ENCODE measurements around the gene CXCR3. TPM values are rescaled to one million over a fixed set of nuclear protein-coding genes. Genes with fewer than 3 reads are reported as not detected.
"Not testable (repeated sequence)": the region's sequence is repeated elsewhere in the genome, so short reads cannot be mapped to it uniquely, and the experiment has no call there.

The CXCR3 gene
- total RNA-seq, 1 experiment from 2014 or later = not detected

GRCh38 chrX:71578253-71579135, 39.8 kb downstream of the CXCR3 start, which contains the start of gene GCNA:
TSS of gene GCNA (plus strand) at chrX:71578437. CDS start at chrX:71580822, 2,385 bp downstream.
- in situ Hi-C loops (cut with HindIII; ENCODE audit: low pct_unique_long_range_greater_than_20kb, low sequenced_read_pairs) = no loop called here
- DNase-seq (ENCODE audit: low read depth) = no peak

- in situ Hi-C loops (cut with HindIII; ENCODE audit: low pct_unique_long_range_greater_than_20kb, low sequenced_read_pairs) = no loop called here
- no peak for DNase-seq (ENCODE audit: low read depth)
Measured at GRCh38 chrX:71577682-71578081, 40.6 kb downstream of the CXCR3 start.

GRCh38 chrX:71573590-71573989, 44.7 kb downstream of the CXCR3 start:
- in situ Hi-C loops (cut with HindIII; ENCODE audit: low pct_unique_long_range_greater_than_20kb, low sequenced_read_pairs) = no loop called here
- no peak for DNase-seq (ENCODE audit: low read depth)

- in situ Hi-C loops (cut with HindIII; ENCODE audit: low pct_unique_long_range_greater_than_20kb, low sequenced_read_pairs) = not testable (repeated sequence)
Measured at GRCh38 chrX:71571390-71571789, 46.9 kb downstream of the CXCR3 start.

More at GRCh38 chrX:71571390-71571789, 46.9 kb downstream of the CXCR3 start:
- not testable (repeated sequence) for DNase-seq (ENCODE audit: low read depth)

Other genes with a start within 250 kb of the CXCR3 start
- gene OGT, start 85.4 kb downstream of the CXCR3 start, total RNA-seq (2014; rRNA removed; shearing (Covaris generic); ENCODE audit: low replicate concordance) = 32.9 and 54.2 TPM in 2 replicates
- gene GCNA, start 40.1 kb downstream of the CXCR3 start, total RNA-seq (2014; rRNA removed; shearing (Covaris generic); ENCODE audit: low replicate concordance) = 2.3 TPM in 1 of 2 replicates, not detected in the other
- gene CXorf49, start 99.8 kb upstream of the CXCR3 start, total RNA-seq (2014; rRNA removed; shearing (Covaris generic); ENCODE audit: low replicate concordance) = not detected in 2 replicates
- gene CXorf49B, start 144.8 kb upstream of the CXCR3 start, total RNA-seq (2014; rRNA removed; shearing (Covaris generic); ENCODE audit: low replicate concordance) = not detected in 2 replicates

All from Caki2 (cell line).